B cell (primary cell): ENCODE results near the gene PIK3C2G.

Experiments
- EZH2 ChIP-seq: IDR thresholded peaks from 2 replicates; pipeline ENCODE4 v1.6.1; 2012; ENCODE audit warnings: borderline replicate concordance, low read depth, mild to moderate bottlenecking, moderate library complexity, low read length; ENCODE audit not compliant: insufficient read depth, poor library complexity, severe bottlenecking
- TF ChIP-seq, protein P1 (sequence below): fragments of 200-600 bp; IDR thresholded peaks from one replicate; pipeline ENCODE4 v1.8.0; 2022; ENCODE audit warnings: antibody characterized with exemption, mild to moderate bottlenecking

DNA sequence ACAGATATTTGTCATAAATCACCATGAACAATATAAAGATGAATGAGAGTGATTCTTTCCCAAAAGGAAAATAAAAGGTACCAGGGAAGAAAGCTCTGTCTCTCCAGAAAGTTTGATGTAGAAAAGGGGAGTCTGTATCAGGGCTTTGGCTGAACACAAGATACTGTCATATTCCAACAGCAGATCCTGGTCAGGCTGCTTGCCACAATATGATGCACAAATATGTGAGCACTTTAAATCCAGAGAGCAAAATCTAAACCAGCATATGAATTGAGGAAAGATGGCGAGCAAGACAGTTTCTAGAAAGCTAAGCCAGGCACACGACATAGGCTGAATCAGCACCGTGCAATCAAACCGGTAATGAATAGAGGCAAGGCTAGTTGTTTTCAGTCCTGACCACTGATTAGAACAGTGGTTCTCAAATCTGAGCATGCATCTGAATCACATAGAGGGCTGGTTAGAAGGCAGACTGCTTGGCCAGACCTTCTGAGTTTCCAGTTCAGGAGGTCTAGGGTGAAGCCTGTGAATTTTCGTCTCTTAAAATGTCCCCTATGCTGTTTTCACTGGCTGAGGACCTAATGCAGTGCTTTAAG is 415.8 kb downstream of the PIK3C2G start:
- no peak for TF ChIP-seq EZH2
- TF ChIP-seq, protein P1, sequence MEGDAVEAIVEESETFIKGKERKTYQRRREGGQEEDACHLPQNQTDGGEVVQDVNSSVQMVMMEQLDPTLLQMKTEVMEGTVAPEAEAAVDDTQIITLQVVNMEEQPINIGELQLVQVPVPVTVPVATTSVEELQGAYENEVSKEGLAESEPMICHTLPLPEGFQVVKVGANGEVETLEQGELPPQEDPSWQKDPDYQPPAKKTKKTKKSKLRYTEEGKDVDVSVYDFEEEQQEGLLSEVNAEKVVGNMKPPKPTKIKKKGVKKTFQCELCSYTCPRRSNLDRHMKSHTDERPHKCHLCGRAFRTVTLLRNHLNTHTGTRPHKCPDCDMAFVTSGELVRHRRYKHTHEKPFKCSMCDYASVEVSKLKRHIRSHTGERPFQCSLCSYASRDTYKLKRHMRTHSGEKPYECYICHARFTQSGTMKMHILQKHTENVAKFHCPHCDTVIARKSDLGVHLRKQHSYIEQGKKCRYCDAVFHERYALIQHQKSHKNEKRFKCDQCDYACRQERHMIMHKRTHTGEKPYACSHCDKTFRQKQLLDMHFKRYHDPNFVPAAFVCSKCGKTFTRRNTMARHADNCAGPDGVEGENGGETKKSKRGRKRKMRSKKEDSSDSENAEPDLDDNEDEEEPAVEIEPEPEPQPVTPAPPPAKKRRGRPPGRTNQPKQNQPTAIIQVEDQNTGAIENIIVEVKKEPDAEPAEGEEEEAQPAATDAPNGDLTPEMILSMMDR, result no peak
